NCI-H524 treated with DMSO at 0.1 percent for 48 hours (cell line): ENCODE measurements around the gene DZIP3.

Experiments used
- DNase-seq: peaks from one replicate; lab custom pipeline; 2025; lab: John Stamatoyannopoulos, UW

Gene DZIP3

DNA sequence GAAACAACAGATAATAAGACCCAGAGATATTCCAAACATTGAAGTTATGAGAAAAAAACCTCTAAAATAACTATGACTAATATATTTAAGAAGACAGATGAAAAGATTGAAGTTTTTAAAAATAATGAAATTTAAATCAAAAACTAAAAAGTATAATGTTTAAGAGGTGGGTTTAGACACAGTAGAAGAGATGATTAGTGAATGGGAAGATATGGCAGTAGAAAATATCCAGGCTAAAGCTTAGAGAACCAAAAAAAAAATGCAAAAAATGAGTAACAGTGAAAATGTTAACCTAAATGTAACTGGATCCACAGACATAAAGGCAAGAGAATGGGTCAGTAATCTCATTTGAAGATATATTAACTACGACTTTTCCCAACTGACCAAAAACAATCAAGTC is 115.5 kb downstream of the DZIP3 start:
- no peak for DNase-seq

- DNase-seq, result no peak
Observed at GRCh38 chr3:108713009-108713516, 123.5 kb downstream of the DZIP3 start.

DNA sequence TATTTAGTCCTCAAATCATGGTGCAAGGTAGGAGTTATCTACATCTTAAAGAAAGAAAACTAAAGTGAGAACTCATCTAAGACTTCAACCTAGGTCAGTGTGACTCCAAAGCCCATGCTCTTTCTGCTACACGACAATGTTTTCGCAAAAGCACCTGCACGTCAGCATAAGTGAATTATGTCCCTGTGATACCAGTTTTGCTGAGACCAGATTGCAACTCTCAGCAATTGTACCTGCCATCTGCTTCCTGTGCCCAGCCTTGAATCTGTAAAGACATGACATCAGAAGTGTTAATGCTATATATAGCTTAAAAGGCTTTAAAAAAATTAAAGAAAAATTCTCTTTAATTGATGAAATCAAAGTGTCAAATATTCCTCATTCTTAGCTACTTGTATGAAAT is 124.3 kb downstream of the DZIP3 start:
- peak; percentile 9 for DNase-seq

DNA sequence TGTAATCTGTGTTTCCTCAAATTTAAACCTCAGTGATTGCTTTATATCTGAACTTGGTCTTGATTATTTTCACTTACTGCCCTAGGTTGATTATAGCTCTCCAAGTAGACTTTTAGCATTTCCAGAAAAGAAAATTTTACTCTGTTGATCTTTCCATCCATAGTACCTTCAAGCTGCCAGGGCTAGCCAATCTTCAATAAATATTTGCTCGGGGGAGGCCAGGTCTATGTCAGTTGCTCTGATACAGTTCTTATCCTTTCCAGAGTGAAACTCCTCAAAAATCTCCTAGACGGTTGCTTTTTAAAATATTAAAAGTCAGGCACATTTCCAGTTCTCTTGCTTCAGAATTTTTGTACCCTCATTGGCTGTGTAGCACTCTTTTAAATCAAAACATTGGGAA is 128.9 kb downstream of the DZIP3 start:
- no peak for DNase-seq

- DNase-seq, result no peak
Observed at GRCh38 chr3:108719178-108719806, 129.8 kb downstream of the DZIP3 start.

GRCh38 chr3:108722724-108723123 is 133.2 kb downstream of the DZIP3 start:
- DNase-seq, result no peak

DNA sequence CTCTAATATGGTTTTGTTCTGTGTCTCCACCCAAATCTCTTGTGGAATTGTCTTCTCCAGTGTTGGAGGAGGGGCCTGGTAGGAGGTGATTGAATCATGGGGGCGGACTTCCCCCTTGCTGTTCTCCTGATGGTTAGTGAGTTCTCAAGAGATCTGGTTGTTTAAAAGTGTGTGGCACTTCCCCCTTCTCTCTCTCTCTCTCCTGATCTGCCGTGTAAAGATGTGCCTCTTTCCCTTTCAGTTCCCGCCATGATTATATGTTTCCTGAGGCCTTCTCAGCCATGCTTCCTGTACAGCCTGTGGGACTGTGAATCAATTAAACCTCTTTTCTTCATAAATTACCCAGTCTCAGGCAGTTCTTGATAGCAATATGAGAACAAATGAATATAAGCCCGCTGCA is 134.6 kb downstream of the DZIP3 start:
- DNase-seq, result no peak

- DNase-seq, result no peak
Observed at GRCh38 chr3:108728105-108728504, 138.6 kb downstream of the DZIP3 start.

GRCh38 chr3:108728934-108729333 is 139.4 kb downstream of the DZIP3 start:
- DNase-seq, result no peak

DNA sequence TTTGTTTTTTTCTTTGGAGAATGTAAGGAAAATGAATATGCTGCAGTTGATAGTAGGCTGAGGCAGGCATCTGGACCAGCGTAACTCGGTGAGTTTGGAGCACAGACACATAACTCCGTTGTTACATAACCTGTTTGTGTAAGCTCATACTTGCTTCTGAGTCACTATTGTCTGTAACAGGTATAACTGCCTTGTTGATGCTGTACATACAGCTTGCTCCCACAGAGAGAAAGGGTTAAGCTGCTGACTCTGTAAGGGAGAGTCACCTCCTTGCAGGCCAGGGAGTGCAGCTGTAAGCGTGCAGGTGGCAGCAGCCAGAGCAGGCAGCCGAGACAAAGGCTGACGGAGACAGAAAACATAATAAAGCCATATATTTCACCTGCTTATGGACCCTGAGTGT is 147.3 kb downstream of the DZIP3 start:
- no peak for DNase-seq

- no peak for DNase-seq
Observed at GRCh38 chr3:108742929-108743328, 153.4 kb downstream of the DZIP3 start.
